GM12891 (cell line): Measurements from ENCODE around the gene NUMA1.

Experiments
- PAX5 ChIP-seq: IDR thresholded peaks from 2 replicates; pipeline ENCODE4 v1.6.1; 2011; ENCODE audit warnings: low read length, moderate library complexity, mild to moderate bottlenecking; ENCODE audit not compliant: insufficient read depth, severe bottlenecking
- POLR2A ChIP-seq: IDR thresholded peaks from 2 replicates; pipeline ENCODE4 v1.6.1; 2011; ENCODE audit warnings: low read depth, low read length, control low read depth
- POLR2AphosphoS5 ChIP-seq: IDR thresholded peaks from 2 replicates; pipeline ENCODE4 v1.6.1; 2011; ENCODE audit warnings: low read depth, low read length, control low read depth
- POU2F2 ChIP-seq: IDR thresholded peaks from 2 replicates; pipeline ENCODE4 v1.6.1; 2011; ENCODE audit warnings: low read depth, mild to moderate bottlenecking, control low read depth, low read length, moderate library complexity
- SPI1 ChIP-seq: IDR thresholded peaks from 2 replicates; pipeline ENCODE4 v1.6.1; 2011; ENCODE audit warnings: low read depth, low read length, control low read depth
- TAF1 ChIP-seq: IDR thresholded peaks from 2 replicates; pipeline ENCODE4 v1.6.1; 2011; ENCODE audit warnings: low read depth, low read length, control low read depth

GRCh38 chr11:72122607-72123006, 42.3 kb upstream of the NUMA1 start:
- TF ChIP-seq POLR2A, result no peak
- TF ChIP-seq POLR2AphosphoS5, result no peak
- TF ChIP-seq SPI1, result no peak
- TF ChIP-seq TAF1, result no peak
- TF ChIP-seq PAX5, result no peak
- no peak for TF ChIP-seq POU2F2
